GM12865 (cell line): ENCODE data around the gene MT1HL1.

Experiments used
- DNase-seq: peaks from one replicate; pipeline ENCODE4 v3.0.0; 2010; ENCODE audit warnings: low read depth
- H3K4me3 ChIP-seq: 2 replicates; pipeline ENCODE4 v1.5.1; 2011; ENCODE audit warnings: mild to moderate bottlenecking, low read depth, low read length, control low read depth
- TF ChIP-seq, protein P1 (sequence below): IDR thresholded peaks from 2 replicates; pipeline ENCODE4 v1.5.1; 2011; ENCODE audit warnings: low read length, control low read depth, low read depth, inconsistent platforms; ENCODE audit not compliant: insufficient read depth; ENCODE audit errors: missing control alignments

Gene MT1HL1

DNA sequence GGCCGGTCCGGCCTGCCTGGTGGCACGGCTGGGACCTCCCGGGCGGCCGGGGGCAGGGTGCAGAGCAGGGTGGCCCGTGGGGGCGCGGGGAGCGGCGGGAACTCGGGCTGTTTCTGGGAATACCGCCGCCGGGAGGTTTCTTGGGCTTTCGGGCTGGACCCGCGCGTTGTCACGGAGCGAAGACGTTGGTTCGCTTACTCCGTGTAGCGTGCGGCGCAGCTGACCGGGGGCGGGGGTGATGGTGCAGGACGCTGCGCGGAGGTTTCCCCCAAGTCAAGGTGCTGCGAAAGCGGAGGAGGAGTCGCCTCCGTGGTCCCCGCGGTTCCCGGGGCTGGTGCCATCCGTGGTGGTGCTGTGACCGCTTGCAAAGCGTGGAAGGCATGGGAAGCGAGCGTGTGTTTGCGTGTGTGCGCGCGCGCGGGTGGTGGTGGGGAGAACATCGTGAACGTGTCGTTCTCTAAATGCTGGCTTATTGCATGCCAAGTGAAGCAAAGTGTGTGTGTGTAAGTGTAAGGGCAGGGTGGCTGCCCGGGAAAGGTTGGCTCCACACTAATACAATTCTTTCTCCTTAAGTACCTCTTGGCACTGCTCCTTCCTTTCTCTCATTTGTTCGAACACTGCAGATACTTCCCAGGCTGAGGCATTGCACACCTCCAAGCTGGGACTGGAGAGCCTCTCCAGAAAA lies 38.8 kb upstream of the MT1HL1 start:
- no peak overlapping the region for H3K4me3 ChIP-seq
- TF ChIP-seq, protein P1, sequence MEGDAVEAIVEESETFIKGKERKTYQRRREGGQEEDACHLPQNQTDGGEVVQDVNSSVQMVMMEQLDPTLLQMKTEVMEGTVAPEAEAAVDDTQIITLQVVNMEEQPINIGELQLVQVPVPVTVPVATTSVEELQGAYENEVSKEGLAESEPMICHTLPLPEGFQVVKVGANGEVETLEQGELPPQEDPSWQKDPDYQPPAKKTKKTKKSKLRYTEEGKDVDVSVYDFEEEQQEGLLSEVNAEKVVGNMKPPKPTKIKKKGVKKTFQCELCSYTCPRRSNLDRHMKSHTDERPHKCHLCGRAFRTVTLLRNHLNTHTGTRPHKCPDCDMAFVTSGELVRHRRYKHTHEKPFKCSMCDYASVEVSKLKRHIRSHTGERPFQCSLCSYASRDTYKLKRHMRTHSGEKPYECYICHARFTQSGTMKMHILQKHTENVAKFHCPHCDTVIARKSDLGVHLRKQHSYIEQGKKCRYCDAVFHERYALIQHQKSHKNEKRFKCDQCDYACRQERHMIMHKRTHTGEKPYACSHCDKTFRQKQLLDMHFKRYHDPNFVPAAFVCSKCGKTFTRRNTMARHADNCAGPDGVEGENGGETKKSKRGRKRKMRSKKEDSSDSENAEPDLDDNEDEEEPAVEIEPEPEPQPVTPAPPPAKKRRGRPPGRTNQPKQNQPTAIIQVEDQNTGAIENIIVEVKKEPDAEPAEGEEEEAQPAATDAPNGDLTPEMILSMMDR, result no peak
- DNase-seq, result no peak

DNA sequence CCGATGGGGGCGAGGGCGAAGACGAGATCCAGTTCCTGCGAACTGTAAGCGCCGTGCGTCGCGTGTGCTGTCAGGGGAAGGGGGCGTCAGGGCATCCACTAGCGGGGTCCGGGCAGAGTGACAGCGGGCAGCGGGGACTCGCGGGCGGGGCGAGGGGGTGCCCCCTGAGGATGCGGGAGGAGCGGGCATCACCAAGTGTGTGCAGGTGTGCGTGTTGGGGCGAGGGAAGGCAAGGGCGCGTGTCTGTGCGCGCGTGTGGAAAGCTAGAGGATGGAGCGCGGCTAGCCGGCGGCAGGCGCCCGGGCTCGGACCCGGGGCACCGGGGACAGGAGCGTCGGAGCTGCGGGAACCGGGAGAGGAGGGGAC lies 38.3 kb upstream of the MT1HL1 start:
- no peak for DNase-seq
- H3K4me3 ChIP-seq, result no peak overlapping the region
- TF ChIP-seq, protein P1, result no peak

DNA sequence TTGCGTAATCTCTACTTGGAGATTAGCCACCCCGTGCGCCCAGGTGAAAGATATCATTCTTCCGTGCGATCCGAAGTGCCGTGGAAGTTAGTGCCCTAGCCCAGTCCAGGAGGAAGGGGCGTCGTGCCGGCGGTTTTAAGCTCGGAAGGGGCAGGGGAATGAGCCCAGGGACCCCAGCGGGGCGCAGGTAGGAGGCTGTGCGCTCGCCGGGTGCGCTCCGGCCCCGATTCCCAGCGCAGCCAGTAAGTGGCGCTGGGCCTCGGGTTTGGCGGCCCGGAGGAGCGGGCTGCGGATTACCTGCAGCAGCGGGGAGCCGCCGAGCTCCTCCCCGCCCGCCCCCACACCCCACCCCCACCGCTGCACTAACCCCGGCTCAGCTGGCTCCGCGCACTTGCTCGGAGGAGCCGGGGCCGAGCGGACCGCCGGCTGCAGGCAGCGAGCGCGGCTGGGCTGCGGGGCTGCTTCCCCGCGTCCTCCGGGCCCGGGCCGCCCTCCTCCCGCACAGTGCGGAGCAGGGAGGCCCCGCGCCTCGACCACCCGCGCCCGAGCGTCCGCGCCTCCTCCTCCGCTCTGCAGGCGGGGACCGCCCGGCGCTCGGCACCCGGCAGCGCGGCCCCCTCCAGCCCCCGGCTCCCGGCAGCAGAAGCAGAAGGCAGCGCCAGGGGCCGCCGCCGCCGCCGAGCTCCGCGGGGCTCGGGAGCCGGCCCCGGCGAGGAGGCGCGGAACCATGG lies 37.7 kb upstream of the MT1HL1 start, which contains the start of gene RYR2:
TSS of gene RYR2 (plus strand) at position 390 of the 731 bp plus-strand sequence. CDS start at position 728, 338 bp downstream.
- TF ChIP-seq, protein P1, result peak; percentile 6
- H3K4me3 ChIP-seq, result no peak within 1 kb of the TSS
- no peak for DNase-seq

GRCh38 chr1:237041461-237041794 lies 37.2 kb upstream of the MT1HL1 start:
- no peak for DNase-seq
- H3K4me3 ChIP-seq, result no peak overlapping the region
- TF ChIP-seq, protein P1, result no peak

DNA sequence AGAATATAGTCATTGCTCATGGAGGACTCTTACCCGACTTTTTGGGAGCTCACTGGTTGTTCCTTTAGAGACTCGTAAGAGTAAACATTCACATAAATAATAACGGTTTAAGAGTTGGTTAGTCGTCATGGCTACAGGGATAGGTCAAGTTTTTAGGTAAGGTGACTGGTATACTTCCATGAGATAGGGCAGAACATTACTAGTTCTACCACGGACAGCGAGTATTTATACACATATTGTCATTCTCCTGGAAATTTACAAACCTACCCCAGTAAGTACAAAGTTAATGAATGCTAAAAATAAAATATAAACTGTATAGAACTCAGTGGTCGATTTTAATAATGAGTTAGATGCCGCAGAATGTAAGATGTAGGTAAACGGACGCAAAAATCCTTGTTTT lies 36.6 kb upstream of the MT1HL1 start:
- TF ChIP-seq, protein P1, result no peak
- H3K4me3 ChIP-seq, result no peak overlapping the region
- no peak for DNase-seq

DNA sequence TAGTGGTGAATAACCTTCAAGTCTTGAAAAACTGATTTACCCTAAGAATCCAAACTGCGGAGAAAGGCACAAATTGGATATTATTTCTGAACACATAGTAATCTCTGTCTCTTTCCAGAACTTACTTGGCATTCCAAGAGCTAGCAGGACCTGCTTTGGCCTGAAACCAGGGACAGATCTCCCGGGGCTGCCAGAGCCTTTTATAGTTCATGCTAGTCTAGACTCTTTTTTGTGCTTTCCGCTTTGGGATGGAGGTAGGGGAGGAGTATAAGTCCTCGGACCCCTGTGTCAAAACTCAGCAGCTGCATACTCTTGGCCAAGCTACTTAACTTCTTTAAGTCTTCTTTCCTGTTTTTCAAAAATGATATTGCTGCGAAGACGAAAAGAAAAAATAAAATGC lies 34.0 kb upstream of the MT1HL1 start:
- TF ChIP-seq, protein P1, result no peak
- no peak overlapping the region for H3K4me3 ChIP-seq
- no peak for DNase-seq
